Panc1 (cell line): ENCODE measurements around the gene C7. TPM values are rescaled to one million over a fixed set of nuclear protein-coding genes. Genes with fewer than 3 reads are reported as not detected.

ENCODE experiments used
- ATAC-seq: fragments of 200-7000 bp; cut with Tn5 transposase; 2 replicates; pipeline ENCODE4 v1.9.1; 2020; ENCODE audit warnings: mild to moderate bottlenecking, moderate library complexity
- BruUV-seq: library from RNA; stranded (reverse); fragments of 400-500 nt; replicated peaks from 2 replicates; lab custom pipeline; 2021; lab: Mats Ljungman, UMichigan
- CTCF ChIA-PET: fragments of 300-600 bp; sonication (Branson Sonifier 250); formaldehyde crosslinking; loops from one replicate; lab custom pipeline; 2022; ENCODE audit warnings: antibody characterized with exemption; lab: Charles Lee
- POLR2A ChIA-PET: fragments of 300-600 bp; sonication (Branson Sonifier 250); formaldehyde crosslinking; loops from one replicate; lab custom pipeline; 2022; ENCODE audit warnings: antibody characterized with exemption; lab: Charles Lee
- DNase-seq: peaks from one replicate; pipeline ENCODE4 v3.0.0-alpha.2; 2010; ENCODE audit warnings: low read depth, low spot score
- H3K27ac ChIP-seq: 2 replicates; pipeline ENCODE4 v1.5.1; 2011; ENCODE audit warnings: mild to moderate bottlenecking, low read length, inconsistent platforms
- H3K27me3 ChIP-seq: fragments of 200-500 bp; sonication (Bioruptor generic); 2 replicates; pipeline ENCODE4 v1.6.0; 2014; ENCODE audit warnings: low read length, inconsistent platforms; ENCODE audit not compliant: control insufficient read depth, insufficient read depth
- H3K36me3 ChIP-seq: fragments of 200-500 bp; sonication (Bioruptor generic); 2 replicates; pipeline ENCODE4 v1.5.1; 2014; ENCODE audit warnings: inconsistent platforms, mild to moderate bottlenecking, low read length, moderate library complexity; ENCODE audit not compliant: control insufficient read depth, insufficient read depth
- H3K4me1 ChIP-seq: 2 replicates; pipeline ENCODE4 v1.5.1; 2011; ENCODE audit warnings: inconsistent platforms, mild to moderate bottlenecking, low read length, moderate library complexity; ENCODE audit not compliant: control insufficient read depth, insufficient read depth
- H3K4me3 ChIP-seq, 2 experiments: 2 replicates each; pipeline ENCODE4 v1.5.1; 2011 to 2012; ENCODE audit warnings: low read depth in 2 of 2, low read length in 2 of 2, mild to moderate bottlenecking in 2 of 2, inconsistent platforms in 1 of 2, moderate library complexity in 1 of 2
- H3K9me3 ChIP-seq: fragments of 200-500 bp; sonication (Bioruptor generic); 2 replicates; pipeline ENCODE4 v1.5.1; 2014; ENCODE audit warnings: low read depth, mild to moderate bottlenecking, inconsistent platforms, low read length, moderate library complexity; ENCODE audit not compliant: control insufficient read depth, insufficient read depth
- POLR2AphosphoS5 ChIP-seq: IDR thresholded peaks from 2 replicates; pipeline ENCODE4 v1.6.1; 2012; ENCODE audit warnings: mild to moderate bottlenecking, low read depth, low read length, moderate library complexity
- SIN3A ChIP-seq: IDR thresholded peaks from 2 replicates; pipeline ENCODE4 v1.6.1; 2012; ENCODE audit warnings: low read depth, mild to moderate bottlenecking, low read length, moderate library complexity, borderline replicate concordance; ENCODE audit not compliant: insufficient read depth
- TCF7L2 ChIP-seq: IDR thresholded peaks from 2 replicates; pipeline ENCODE4 v1.6.1; 2011; ENCODE audit warnings: mild to moderate bottlenecking, low read depth, low read length, inconsistent platforms
- in situ Hi-C: cut with HindIII; loops from 2 replicates; pipeline ENCODE4 v1.10.0; 2016; ENCODE audit warnings: low sequenced_read_pairs, low pct_unique_long_range_greater_than_20kb
- intact Hi-C: fragments of 100-400 bp; cut with micrococcal nuclease; formaldehyde crosslinking; loops from one replicate; pipeline ENCODE4 v1.10.0; 2022; ENCODE audit not compliant: unreplicated experiment
- total RNA-seq: library from RNA; stranded (reverse); gene quantifications from one replicate; pipeline ENCODE4 v1.2.1, GENCODE V29; 2021; ENCODE audit not compliant: unreplicated experiment
- TF ChIP-seq, protein P1 (sequence below), 2 experiments: IDR thresholded peaks; 2 replicates each; pipeline ENCODE4 v1.6.1; 2011 to 2012; ENCODE audit warnings: low read depth in 2 of 2, control low read depth in 1 of 2, low read length in 1 of 2, mild to moderate bottlenecking in 1 of 2, moderate library complexity in 1 of 2; ENCODE audit not compliant: insufficient read depth in 1 of 2
- TF ChIP-seq, protein P2 (sequence below): fragments of 450-650 bp; IDR thresholded peaks from 2 replicates; pipeline ENCODE4 v1.5.1; 2017; ENCODE audit warnings: mild to moderate bottlenecking

The C7 gene
- total RNA-seq, 1 experiment from 2014 or later: 1.4 TPM

DNA sequence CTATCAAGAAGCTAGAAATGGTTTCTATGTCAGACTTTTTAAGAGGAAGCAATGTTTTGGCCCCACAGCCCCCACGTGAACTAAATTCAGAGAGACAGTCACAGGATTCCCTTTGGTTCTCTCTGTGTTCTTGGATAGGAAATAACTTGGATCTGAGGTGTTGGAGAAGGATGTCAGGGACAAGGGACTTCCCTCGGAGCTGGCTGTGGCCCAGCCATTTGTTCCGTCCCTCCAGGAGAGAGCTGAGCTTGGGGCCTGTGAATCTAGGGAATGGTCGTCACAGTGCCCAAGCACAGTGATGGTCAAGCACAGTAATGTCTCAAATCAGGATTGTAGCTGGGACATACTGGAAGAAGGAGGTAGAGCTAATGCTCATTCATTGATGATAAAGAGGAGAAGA lies 2.0 kb downstream of the C7 start:
- intact Hi-C loops (no loop called here), in situ Hi-C loops (no loop called here)
- no peaks in the 10 kb centered on the region for H3K27me3 ChIP-seq
- no peaks in the 10 kb centered on the region for H3K9me3 ChIP-seq
- no peak overlapping the region for H3K27ac ChIP-seq
- no peak for ATAC-seq
- ChIA-PET POLR2A (no interaction called here), CTCF (no interaction called here)
- no peak for DNase-seq
- no peak overlapping the region for H3K4me3 ChIP-seq
- H3K4me1 ChIP-seq: no peaks in the 10 kb centered on the region
- H3K36me3 ChIP-seq: no peaks in the 10 kb centered on the region
- TF ChIP-seq TCF7L2 (no peak), SIN3A (no peak), POLR2AphosphoS5 (no peak)
- TF ChIP-seq, protein P1, sequence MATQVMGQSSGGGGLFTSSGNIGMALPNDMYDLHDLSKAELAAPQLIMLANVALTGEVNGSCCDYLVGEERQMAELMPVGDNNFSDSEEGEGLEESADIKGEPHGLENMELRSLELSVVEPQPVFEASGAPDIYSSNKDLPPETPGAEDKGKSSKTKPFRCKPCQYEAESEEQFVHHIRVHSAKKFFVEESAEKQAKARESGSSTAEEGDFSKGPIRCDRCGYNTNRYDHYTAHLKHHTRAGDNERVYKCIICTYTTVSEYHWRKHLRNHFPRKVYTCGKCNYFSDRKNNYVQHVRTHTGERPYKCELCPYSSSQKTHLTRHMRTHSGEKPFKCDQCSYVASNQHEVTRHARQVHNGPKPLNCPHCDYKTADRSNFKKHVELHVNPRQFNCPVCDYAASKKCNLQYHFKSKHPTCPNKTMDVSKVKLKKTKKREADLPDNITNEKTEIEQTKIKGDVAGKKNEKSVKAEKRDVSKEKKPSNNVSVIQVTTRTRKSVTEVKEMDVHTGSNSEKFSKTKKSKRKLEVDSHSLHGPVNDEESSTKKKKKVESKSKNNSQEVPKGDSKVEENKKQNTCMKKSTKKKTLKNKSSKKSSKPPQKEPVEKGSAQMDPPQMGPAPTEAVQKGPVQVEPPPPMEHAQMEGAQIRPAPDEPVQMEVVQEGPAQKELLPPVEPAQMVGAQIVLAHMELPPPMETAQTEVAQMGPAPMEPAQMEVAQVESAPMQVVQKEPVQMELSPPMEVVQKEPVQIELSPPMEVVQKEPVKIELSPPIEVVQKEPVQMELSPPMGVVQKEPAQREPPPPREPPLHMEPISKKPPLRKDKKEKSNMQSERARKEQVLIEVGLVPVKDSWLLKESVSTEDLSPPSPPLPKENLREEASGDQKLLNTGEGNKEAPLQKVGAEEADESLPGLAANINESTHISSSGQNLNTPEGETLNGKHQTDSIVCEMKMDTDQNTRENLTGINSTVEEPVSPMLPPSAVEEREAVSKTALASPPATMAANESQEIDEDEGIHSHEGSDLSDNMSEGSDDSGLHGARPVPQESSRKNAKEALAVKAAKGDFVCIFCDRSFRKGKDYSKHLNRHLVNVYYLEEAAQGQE (IDR thresholded peaks at IDR 0.05; ENCODE audit: insufficient read depth in 1 of 2, low read depth in 2 of 2, low read length in 1 of 2): no peak
- TF ChIP-seq, protein P2, sequence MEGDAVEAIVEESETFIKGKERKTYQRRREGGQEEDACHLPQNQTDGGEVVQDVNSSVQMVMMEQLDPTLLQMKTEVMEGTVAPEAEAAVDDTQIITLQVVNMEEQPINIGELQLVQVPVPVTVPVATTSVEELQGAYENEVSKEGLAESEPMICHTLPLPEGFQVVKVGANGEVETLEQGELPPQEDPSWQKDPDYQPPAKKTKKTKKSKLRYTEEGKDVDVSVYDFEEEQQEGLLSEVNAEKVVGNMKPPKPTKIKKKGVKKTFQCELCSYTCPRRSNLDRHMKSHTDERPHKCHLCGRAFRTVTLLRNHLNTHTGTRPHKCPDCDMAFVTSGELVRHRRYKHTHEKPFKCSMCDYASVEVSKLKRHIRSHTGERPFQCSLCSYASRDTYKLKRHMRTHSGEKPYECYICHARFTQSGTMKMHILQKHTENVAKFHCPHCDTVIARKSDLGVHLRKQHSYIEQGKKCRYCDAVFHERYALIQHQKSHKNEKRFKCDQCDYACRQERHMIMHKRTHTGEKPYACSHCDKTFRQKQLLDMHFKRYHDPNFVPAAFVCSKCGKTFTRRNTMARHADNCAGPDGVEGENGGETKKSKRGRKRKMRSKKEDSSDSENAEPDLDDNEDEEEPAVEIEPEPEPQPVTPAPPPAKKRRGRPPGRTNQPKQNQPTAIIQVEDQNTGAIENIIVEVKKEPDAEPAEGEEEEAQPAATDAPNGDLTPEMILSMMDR: no peak
- no TSS peak for BruUV-seq

DNA sequence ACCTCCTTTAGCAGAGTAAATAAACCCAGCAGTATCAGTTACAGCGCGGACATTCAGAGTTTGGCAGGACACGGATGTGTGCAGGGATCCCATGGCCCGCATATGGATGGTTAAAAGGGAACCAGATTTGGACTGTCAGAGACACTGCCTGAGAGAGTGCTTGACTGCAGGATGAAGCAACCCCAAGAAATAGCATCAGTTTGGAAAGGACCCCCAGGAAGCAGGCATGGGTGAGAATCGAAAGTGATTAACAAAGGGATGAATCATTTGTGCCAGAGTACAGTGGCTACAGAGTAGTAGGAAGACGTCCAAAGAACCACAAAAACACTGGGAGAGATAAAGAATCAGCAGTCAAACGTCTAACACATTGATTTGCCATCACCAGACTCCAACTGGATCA lies 5.5 kb downstream of the C7 start:
- no peak overlapping the region for H3K4me3 ChIP-seq
- no TSS peak for BruUV-seq

More for the DNA sequence above, 5.5 kb downstream of the C7 start:
- ChIA-PET POLR2A (no interaction called here), CTCF (no interaction called here)
- no peak overlapping the region for H3K27ac ChIP-seq
- intact Hi-C loops: no loop called here
- DNase-seq: no peak
- in situ Hi-C loops: no loop called here
- H3K4me1 ChIP-seq: no peaks in the 10 kb centered on the region
- ATAC-seq: no peak
- H3K9me3 ChIP-seq: no peaks in the 10 kb centered on the region
- H3K36me3 ChIP-seq: no peaks in the 10 kb centered on the region
- TF ChIP-seq TCF7L2 (no peak), SIN3A (no peak), POLR2AphosphoS5 (no peak)
- TF ChIP-seq, protein P2: no peak
- TF ChIP-seq, protein P1 (IDR thresholded peaks at IDR 0.05; ENCODE audit: insufficient read depth in 1 of 2, low read depth in 2 of 2, low read length in 1 of 2): no peak
- no peaks in the 10 kb centered on the region for H3K27me3 ChIP-seq
